HuH-7 (cell line): Measurements from ENCODE around the gene CKLF.

Source experiments
- DNase-seq: peaks from one replicate; pipeline ENCODE4 v3.0.0; 2011; ENCODE audit warnings: low spot score

Gene CKLF

DNA sequence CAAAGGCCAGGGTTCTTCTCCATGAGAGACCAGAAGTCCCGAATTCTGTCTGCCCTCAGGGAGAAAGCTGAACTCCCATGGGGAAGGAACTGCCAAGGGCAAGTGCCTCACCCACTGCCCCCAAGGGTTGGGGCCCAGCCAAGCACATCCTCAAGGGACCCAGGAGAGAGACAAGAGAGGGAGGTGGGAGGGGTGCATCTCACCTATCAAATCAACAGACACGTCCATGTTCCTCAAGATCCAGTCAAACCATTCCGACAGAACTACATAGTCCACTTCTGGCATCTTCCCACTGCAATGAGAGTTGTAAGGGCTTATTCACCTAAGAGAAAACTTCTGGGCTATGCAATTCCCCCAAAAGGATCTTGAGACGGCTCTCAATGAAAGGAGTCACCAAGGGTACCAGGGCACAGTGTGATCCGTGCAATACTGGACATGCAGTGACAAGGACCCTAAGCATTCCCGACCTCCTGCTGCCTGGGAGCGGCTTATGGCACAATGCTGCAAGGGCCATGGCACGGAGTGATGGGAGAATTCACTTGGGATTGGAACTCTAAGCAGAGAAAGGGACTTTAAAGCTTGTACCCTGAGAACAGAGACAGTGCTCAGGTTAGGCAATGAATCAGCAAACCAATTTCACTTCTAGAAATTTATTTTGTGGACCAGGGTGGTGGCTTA, 34.7 kb upstream of the CKLF start:
- no peak for DNase-seq

DNA sequence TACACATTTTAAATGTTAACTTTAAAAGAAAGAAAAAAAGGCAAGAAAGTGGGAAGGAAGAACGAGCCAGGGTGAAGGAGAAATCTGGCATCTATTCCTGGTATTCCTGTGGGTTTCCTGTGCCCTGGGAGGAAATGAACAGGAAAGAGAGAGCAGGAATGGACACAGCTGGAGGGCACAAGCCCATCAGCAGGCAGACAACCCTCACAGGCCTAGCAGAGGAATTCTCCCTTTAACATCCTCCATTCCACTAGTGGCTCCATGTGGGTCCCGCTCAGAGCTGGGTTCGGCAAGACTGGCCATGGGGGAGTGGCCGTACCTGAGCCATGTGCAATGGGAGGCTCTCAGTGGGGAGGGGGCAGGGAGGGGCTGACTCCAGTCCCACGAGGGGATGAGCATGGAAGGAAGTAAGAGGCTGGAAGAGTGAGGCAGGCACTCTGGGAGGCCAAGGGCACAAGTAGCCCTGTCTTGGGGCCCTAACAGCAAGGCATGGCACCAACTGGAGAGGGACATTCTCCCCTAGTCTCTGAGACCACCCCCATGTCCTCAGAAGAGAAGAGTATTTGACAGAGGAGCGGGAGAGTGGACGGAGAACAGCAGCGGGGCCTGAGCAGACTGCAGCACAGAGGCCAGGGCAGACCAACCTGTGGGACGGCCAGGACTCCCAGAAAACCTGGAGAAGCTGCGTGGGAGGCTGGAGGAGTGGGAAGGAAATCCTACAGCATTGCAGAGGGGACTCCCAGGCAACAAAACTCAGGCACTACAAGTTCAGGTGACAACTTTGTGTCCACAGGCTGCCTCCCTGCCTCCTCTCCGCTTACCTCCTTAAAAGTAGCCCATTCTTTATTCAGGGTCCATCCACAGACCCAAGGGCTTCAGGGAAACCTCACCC, 32.6 kb upstream of the CKLF start:
- DNase-seq, result no peak

DNA sequence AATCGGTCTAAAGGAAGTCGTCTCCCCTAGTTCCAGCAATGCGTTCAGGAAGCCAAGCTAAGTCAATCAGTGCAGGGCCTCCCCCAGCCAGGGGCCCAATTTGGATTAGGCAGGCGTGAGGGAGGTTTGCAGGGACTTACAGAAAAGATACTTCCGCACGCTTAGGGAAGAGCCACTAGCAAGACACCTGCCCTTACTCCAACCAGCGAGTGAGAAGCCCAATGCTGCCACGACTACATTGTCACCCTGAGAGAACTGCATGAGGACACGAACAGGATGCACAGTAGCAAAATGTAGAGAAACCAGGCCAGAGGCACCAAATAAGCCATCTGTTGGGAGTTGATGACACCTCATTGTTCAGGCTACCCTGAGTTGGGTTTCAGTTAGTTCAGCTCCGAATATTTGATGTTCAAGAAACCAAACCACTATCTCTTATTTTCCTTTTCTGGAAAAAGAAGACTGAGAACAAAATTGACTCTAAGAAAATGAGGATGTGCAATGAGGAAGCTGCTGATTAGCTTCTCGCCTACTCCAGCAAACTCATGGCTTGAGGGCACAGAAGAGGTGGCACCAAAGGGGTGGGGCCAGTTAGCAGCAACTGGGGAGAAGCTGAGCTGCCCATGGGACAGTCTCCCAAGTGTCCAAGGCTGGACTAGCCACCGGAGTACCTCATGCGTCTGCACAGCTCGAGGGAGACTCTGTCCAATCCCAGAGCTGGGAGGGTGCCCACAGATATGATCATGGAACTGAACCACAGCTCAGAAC, 31.8 kb upstream of the CKLF start:
- no peak for DNase-seq

DNA sequence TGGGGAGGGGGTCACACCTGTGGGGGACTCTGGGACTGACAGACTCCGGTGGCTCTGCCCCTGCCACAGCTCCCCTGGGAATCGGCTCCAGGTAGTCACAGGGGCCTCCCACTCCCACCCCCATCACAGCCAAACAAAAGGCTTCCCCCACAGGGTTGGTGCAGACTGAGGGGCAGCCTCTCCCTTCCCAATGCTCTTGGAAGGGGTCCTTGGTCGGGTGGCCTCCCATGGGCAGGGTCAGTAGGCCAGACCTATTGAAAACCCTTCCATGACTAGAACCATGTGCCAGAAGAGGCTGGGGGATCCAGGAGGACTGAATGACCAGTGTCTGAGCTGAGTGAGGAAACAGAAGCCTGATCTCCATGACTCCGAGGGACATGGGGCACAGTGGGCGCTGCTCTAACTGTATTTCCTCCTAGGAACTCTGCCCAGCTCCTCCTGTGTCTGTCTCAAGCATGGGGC, 31.1 kb upstream of the CKLF start:
- no peak for DNase-seq

DNA sequence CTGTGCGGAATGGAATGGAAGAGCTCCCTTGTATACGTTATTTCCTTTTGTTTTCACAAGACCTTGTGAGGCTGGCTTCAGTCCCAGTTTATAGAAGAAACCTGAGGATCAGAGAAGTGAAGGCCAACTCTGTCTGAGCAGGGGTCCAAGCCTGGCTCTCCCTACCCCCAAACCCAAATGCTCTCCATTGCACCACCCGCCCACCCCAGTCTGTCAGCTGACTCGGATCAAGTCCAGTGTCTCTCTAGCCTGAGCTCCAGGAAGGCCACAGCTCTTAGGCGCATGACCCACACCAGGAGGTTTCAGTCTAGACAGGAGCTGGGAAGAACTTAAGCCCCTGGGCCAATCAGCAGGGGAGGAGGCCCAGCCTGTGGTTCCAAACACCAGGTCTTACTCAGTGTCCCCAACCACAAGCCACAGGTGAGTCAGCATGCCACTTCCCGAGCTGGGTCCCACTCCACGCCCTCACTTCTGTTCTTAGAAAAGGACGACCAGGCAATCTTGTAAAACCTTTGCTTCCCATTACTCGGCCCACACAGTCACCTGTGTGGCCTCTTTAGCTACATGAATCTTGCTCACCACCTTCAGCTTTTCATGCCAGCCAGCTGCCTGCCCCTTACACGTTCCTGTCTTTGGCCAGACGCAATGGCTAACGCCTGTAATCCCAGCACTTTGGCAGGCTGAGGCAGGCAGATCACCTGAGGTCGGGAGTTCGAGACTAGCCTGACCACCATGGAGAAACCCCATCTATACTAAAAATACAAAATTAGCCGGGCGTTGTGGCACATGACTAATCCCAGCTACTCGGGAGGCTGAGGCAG, 30.2 kb upstream of the CKLF start:
- DNase-seq, result no peak

DNA sequence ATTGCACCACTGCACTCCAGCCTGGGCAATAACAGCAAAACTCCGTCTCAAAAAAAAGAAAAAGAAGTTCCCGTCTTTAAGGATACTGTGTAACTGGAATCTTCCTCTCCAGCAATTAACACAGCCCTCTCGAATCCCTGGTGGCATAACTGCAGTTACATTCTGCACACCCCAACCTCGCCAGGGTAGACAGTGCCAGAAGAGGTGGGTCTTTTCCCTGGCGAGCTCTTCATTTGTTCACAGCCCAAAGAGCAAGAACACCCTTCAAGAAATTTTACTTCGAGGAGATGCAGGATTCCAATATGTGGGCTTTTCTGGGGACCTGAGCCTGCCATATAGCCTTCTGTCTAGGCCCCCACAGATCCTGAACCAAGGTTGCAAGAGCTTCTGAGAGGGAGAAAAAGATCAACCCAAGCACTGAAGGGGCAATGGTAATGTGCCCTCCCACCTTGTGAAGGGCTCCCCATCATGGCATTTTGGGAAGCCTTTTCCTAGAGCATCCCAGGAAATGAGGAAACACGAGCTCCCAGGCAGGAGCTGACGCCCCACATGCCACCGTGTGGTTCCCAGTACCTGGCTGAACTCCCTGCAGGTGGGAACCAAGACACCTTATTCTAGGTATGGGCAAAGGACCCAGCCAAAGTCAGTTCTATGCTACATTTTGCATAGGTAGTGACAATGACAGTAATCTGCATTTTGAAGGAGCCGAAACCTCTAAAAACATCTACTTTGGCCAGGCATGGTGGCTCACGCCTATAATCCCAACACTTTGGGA, 29.4 kb upstream of the CKLF start:
- DNase-seq, result no peak

DNA sequence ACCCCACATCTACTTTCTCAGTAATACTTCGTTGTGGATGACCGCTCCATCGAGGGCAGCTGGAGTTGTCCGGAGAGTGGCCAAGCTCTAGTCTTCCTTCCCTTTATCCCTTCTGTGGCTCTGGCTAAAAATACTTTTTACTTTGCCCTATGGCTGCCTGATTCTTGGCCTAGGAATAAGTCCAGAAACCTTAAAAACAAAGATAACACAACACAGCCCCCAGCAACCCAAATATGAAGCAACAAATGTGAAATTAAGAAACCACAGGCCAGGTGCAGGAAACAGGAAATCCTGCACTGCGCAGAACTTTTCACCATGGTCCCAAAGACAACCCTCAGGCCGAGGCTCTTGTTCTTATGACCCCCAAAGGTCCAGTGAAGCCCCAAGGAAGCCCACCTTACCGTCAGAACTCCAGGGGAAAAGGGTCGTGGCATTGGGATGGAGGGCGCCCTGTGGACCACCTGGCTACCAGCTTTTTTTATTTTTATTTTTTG, 28.5 kb upstream of the CKLF start:
- DNase-seq, result no peak

DNA sequence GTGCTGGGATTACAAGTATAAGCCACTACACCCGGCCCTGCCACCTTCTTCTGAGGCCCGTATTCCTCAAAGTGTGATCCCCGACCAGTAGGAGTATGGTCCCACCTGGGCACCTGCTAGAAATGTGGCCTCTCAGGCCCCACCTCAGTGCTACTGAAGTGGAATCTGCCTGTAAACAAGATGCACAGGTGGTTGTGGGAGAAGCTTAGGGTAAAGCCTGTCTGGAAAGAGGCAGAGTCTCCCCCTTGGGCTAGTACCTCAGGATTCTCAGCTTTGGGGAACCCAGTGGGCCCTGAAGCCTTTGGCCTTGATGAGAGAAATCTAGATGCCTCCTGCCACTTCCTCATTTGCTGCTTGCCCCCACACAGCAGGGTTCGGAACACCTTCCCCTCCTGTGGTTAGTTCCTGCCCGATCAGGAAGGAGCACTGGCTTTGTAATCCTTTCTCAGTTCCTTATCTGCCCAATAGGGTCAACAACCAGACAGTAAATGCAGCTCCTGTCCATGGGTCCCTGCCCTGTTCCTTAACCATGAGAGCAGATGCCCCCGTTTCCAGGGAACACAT, 27.7 kb upstream of the CKLF start:
- DNase-seq, result no peak

DNA sequence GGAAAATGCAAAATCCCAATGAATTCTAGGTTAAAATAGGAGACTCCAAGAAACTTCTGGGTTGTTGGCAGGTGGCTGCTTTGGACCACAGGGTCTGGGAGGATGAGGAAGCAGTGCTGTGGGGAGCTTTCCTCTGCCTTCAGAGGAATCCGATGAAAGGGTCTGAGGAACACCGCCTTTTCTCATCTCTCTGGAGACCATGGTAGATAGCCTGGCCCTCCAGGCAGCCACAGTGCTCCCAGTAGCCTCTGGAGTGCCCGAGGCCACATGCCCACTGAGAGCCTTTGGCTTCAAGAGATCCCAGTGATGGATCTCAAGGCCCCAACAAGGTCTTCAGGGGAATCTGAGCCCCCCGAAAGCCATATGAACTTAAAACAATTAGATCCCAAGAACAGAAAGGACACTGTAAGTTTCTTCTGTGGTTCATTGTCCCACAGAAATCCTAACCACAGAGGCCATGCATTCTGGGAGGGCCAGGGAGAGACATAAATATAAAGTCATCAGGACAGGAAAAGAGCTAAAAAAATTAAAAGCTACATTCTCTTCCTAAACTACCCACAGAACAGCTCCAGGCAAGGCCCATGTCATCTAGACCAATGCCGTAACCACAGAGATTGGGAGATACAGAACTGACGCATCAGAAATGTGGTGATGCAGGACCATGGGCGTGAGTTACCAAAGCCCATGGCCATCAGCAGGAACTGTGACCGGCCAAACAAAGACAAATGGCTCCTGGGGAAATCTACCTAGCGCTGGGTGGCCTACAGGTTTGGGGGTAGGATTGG, 26.8 kb upstream of the CKLF start:
- no peak for DNase-seq

DNA sequence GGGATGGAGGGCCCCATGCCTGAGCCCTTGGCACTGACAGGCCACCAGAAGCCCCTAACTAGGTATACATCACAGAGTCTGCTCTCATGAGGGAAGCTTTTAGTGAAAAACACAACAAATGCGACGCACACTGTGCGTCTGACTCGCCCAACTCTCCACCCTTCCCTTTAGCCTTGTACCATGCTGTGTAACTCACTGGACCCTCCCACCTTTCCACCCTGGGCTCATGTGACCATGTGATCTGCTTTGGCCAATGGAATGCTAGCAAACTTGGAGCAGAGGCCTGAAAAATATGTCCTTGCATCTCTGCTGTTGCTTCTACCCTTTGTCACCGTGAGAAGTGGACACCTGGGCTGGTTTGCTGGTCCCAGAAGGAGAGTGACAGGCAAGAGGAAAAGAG, 24.1 kb upstream of the CKLF start:
- DNase-seq, result no peak

DNA sequence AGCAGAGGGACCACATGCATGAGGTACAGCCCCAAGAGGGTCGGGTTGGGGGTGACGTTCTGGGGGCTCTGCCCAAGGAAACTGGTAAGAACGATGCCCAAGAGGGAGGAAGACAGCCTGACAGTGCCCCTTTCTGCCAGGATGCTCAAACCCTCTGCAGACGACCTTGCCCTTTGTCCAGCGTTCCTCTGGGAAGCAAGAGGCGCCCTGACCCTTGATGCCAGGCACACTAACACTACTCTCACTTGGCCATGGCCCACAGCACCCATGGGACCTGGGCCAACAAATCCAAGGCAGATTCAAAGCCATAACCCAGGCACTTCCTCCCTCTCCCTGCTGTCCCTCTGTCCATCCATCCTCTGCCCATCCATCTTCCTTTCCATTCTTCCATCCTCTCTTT, 22.9 kb upstream of the CKLF start:
- no peak for DNase-seq

DNA sequence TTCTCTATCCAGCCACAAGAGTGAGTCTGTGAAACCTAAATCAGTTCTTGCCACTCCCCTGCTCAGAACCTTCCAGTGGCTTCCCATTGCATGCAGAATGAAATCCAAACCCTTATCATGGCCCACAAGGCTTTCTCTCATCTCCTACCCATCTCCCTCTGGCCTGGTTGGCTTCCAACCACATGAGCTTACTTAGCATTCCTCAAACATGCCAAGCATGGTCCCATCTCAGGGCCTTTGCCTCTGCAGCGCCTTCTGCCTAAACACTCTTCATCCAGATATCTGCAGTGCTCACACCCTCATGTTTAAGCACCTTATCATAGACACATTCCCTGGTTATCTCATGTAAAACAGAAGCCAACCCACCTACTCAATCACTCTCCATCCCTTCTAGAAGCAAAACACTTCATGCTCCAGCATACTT, 18.0 kb upstream of the CKLF start:
- DNase-seq, result no peak

DNA sequence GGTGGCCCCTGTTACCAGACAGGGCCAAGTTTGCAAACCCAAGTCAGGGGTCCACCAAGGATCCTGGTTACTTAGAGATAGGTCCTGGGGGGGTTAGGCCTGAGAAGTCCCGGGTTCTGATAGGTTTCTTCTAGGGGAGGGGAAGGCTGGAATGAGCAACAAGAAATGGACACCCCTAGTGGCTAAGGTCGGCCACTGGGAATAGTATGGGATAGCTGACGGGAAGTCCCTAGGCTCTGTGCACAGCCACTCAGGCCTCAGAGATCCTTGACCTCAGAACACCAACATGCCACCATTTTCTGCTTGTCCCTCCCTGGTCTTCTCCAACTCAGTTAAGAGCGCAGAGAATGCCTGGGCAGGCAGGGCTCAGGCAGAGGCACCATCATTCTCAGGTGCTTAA, 15.9 kb upstream of the CKLF start:
- DNase-seq, result no peak

DNA sequence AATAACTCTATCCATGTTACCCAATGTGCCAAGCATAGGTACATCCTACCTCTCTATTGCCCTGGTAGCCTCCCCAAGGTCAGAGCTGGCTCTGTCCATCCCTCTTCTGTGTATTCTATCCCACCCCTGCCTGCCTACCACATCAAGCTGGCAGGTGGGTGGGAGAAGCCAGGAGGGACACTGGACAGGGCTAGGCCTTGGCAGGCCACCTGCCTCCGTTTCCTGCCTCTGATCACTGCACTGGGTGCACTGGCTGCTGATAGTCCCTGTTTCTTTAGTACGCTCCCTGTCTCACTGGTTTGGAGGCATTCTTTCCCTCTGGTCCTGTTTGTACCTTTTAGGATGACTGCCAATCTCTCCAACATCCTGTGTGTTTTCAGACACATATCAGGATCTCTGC, 15.1 kb upstream of the CKLF start:
- DNase-seq, result no peak

DNA sequence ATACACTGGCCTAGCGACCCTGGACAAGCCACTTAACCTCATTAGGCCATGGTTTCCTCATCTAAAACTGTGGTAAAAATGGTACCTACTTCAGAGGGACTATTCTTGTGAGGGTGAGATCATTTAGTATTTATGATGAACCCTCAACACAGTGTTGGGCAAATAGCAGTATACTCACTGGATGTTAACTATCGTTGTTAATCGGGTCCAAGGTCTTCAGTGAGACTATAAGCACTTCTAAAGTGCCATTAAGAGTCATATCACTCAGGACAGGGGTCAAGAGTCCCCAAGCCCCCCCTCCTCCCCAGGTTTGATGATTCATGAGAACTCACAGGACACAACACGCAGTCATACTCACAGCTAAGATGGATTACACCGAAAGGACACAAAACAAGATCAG, 13.5 kb upstream of the CKLF start:
- DNase-seq, result no peak

DNA sequence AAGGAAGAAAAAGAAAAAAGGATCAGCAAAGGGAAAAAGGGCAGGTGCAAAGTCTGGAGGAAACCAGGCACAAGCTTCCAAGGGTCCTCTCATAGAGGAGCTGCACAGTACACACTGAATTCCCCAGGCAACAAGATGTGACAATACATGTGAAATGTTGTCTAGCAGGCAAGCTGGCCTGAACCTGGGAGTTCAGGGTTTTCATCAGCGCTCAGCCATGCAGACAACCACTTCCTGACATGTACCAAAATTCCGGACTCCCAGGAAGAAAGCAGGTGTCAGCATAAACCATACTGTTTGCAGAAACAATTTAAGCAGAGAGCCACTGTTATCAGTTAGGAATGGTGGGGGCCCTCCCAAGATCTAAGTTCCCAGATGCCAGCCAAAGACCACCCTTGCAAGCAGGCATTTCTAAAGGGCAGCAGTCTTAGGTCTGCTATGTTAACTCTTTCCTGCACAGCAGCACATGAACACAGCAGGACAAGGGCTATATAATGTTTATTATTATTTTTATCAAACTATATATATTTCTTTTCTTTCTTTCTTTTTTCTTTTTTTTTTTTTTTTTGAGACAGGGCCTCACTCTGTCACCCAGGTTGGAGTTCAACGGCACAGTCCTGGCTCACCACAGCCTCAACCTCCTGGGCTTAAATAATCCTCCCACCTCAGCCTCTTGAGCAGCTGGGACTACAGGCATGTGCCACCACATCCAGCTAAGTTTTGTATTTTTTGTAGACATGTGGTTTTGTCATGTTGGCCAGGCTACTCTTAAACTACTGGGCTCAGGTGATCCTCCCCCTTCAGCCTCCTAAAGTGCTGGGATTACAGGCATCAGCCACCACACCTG, 12.5 kb upstream of the CKLF start:
- no peak for DNase-seq

DNA sequence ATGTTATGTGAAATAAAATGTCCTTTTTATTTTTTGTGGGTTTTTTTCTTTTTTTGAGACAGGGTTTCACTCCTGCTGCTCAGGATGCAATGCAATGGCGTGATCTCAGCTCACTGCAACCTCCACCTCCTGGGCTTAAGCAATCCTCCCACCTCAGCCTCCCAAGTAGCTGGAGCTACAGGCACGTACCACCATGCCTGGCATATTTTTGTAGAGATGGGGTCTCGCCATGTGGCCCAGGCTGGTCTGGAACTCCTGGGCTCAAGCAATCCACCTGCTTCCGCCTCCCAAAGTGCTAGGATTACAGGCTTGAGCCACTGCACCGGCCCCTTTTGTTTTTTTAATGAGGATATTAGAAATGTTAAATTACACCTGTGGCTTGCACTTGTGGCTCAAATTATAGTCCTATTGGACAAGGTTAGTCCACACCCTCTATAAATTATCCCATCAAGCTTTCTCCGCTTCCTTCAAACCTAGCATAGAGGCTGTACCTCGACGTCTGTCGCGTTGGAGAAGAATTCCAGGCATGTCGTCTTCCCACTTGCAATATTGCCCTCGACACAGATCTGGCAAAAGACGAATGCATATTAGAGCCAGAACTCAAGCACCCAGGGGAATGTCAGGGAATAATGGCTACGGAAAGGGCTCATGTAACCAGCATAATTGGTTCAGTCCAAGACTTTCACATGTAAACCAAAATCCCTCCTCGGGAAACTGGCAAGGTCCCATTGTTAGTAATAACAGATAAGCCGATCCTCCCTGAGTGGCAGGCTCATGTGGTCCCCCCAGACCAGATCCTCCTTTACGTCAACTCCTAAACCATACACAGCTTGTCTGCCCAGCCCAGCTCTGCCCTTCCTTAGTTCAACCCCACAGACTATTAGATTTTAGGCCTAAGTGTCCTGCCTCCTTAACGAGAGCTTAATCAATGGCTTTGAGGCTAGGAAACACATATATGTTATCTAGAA, 10.7 kb upstream of the CKLF start:
- DNase-seq, result no peak

DNA sequence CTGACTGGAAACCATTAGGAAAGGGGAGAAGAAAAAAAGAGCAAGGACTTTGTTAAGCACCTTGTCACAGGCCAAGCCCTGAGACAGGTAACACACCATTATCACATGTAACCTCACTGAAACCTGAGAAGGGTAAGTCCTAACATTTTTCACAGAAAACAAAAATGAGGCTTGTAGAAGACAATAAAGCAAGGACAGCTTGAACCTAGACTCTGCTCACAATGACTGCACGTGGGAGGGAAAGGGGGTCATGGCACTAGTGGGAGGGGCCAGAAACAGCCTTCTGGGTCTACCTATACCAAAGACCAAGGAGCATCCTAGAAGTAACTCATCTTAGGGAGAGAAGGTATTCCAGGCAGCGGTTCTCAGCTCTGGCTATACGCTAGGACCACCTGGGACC, 10.0 kb upstream of the CKLF start:
- no peak for DNase-seq
